ENCODE data around the gene XKR7.

Gene XKR7

DNA sequence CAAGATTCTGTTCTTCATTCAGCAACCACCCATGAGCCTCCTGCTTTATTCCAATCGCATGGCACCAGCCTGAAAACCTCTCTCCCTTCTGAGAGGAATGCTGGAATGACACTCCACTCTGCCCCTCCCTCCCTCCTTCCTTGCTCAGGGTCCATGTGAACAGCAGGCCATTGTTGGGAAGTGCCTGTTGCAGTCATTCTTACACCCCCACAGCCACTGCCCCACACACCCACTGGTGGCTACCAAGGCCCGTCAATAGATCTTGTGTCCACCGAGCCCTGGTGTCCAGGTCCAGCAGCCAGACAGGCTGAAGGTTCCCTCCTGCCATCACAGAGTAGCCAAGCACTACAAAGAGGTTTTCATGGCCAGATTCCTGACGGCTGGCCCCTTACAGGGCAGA is 22.6 kb upstream of the XKR7 start:
- DNase-seq: no peak

DNA sequence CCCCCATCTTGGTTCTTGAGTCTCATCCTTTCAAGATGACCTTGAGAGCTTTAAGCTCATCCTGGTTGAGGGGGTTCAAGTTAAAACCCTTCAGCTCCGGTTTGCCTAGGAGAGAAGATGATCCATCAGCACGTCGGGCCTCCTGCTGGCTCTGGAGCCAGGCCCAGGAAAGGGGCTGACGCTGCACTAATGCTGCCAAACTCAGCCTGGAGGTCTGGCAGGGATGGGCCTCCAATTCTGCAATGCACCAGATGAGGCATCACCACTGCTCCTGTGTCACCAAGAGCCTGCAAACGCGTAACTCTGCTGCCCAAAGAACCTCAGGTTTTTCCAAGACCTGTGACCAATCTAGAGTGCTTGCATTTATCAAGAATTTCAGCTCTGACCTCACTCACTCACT is 22.2 kb upstream of the XKR7 start:
- no peak for DNase-seq

DNA sequence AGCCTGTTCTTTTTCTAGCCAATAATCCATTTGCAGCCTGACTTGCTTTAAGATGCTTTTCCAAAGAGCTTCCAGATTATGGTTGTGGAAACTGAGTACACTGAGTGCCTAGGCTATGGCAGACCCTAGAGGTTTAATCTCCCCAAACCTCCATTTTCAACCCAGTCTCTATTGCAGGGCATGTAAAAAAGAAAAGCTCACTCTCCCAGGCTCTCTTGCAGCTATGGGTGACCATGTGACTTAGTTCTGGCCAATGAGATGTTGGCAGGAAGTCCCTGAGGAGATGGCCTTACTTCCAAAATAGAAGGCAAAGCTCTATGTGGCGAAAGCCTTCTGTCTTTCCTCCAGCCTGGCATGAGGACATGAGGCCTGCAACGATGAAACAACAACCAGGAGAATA is 19.9 kb upstream of the XKR7 start:
- DNase-seq: no peak

DNA sequence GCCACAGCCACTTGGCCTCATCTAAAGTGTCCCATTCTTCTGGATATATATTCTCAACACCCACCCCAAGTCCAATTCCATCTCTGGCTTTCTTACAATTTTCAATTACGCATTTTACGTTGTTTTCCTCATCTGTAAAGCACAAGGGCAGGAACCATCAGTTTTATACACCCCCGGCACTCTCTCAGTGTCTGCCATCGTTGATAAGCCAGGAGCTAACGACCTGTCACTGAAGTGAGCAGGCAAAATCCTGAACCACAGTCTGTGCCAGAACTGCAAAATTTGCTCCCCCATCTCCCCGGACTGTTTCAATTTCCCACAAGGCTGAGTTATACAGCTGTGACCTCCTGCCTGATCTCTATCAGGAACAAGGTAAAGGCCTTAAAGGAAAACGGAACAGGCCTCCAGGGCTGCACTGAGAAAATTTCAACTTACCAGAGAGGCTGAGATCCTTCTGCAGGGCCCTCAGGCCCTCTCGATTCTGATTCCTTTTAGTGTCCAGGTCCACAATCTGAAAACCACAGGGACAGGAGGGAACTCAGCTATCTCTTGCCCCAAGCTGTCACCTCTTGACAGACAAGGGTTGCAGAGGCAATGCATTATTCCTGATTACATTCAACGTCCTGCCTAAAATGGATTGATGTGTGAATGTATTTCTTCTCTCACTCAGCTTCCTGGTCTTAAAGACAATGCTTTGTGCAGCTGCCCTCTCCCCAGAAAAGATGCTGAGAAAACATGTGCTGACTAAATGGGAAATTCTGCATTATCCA is 17.9 kb upstream of the XKR7 start:
- DNase-seq: no peak

DNA sequence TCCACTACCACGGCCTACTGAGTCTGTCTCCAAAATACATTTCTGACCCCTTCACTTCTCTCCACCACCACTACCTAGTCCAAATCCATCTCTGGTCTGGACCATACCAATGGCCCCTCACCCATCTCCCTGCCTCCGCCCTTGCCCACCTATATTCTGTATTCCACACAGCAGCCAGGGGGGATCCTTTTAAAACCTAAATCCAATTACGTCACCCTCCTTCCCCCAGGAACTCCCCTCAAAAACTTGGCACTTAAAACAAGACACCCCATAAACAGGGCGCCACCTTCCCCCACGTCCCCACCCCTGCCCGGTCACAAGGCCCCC is 16.8 kb upstream of the XKR7 start:
- DNase-seq: no peak

DNA sequence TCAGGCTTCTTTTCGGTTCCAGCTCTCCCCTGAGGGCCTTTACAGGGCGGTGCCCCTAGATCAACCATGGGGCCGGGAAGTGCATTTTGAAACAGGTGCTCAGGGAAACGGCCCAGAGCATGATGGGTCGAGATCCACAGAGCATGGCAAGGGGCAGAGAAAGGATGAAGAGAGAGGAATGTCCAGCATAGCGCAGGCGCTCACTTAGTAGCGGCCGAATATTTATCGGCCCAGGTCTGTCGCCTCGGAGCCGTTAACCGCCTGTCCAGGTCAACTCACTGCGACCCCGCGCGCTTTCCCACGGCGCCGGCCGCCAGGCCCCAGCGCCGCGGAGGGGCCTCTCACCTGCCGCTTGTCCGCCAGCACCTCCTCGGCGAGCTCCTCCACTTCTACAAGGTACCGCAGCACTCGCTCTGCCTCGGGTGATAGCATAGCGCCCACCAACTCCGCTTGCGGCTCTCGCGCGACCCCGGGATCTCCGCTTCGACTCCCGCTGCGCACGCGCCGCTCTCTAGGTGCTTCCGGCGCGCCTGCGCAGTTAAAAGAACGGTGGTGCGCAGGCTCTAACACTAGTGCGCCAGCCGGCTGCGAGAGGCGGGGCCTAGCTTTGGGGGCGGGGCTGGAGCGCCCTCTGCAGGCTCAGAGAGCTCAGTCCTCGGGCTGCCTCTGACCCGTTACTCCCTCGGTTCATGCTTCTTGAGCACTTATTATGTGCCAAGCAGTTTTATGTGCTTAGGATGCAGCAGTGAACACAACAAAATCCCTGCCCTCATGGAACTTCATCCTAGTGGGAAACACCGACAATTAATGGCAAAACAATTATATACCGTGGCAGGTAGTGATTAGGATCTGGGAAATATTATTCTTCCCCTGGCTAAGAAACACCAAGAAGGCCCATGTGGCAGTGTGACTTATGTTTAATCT is 16.2 kb upstream of the XKR7 start, which contains the start of gene PDRG1:
Gene PDRG1 (minus strand): TSS at position 517 of the 924 bp plus-strand sequence. CDS start 85 bp downstream, at position 432.
- peak; percentile 98 for DNase-seq

DNA sequence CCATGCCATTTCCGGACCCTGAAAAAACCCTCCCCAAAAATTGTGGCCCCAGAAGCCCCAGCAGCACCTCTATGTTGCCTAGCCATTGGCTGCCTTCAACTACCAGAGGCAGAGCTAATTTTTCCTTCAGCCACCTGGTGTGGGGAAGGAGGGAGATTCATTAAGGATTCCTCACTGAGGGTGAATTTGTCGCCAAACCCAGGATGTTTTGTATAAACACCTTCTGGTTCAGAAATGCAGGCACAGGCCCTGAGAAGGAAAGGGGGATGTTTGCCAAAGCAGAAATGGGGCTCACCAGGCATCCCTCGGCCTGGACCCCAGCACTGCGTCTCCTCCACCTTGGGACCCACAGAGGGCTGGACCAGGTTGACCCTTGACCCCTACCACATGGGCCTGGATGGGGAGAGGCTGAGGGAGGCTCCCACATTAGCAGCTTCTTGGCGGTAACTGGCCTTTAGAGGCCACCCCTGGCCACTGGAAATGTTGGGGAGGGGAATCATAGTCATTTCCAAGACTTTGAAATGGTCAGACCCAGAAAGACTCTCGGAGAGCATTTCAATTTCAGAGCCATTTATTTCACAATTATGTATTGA is 14.3 kb upstream of the XKR7 start:
- DNase-seq: no peak

DNA sequence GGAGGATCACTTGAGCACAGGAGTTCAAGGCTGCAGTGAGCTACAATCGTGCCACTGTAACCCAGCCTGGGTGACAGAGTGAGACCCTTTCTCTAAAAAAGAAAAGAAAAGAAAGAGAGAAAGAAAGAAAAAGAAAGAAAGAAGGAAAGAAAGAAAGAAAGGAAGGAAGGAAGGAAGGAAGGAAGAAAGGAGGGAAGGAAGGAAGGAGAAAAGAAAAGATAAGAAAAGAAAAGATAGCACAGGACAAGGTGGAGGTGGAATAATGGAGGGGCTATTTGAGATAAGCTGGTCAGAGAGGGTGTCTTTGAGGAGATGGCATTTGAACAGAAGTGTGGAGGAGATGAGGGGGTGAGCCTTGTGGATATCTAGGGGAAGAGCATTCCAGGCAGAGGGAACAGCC is 13.5 kb upstream of the XKR7 start:
- no peak for DNase-seq

DNA sequence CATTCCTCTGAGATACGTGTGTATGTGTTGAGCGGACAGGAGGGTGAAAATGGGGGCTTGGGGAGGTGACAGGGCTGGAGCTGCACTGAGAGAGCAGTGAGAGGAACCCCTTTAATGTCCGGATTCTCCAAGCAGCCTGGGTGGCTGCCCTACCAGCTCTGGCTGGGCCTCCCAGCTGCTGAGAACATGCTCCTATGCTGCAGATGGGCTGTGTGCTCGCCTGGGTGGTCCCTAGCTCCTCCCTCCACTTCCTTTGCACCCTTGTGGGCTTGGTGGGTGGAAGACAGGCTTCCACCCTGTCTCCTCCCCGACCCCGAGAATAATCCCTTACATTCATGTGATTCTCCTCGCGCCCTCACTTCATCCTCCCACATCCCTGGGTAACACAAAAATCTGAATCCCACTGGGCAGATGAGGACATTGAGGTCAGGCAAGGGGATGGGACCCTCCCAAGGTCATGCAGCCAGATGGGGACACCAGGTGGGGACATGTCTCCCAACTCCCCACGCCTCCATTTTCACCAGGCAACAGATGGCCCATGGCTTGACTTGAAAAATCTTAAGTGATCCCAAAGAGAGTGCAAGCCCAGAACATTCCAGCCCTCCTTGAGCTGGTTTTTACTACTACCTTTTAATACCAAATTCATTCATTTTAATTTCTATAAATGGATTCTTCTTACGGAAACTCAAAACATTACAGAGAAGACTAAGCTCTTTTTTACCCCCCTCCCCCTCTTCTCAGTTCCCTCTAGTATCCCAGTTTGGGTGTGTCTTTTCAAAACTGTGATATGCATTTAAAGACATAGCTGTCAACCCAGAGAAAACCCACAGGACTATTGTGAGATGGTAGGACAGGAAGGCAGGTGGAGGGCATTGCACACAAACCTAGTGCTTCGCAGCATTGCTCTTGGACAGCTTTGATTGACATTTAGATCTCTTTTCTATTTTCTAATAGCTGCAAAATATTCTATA is 11.1 kb upstream of the XKR7 start:
- peak; percentile 43 for DNase-seq

DNA sequence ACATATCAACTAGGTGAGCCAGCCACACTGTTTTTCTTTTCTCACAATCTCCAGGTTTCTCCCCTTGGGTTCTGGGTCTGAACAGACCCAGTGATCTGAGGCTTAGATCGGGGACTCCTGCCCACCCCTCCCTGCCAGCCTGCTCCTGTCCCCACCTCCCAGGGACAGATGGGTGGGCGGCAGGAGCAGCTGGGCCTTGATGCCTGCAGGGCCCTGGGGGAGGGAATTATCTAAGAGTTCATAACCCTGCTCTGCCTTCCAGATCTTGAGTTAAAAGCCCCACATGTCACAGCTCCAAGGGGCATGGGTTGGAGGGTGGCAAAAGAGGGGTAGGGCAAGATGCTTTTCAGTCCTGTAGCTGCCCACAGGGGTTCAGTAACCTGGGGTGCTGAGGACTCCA is 5.2 kb upstream of the XKR7 start:
- no peak for DNase-seq

DNA sequence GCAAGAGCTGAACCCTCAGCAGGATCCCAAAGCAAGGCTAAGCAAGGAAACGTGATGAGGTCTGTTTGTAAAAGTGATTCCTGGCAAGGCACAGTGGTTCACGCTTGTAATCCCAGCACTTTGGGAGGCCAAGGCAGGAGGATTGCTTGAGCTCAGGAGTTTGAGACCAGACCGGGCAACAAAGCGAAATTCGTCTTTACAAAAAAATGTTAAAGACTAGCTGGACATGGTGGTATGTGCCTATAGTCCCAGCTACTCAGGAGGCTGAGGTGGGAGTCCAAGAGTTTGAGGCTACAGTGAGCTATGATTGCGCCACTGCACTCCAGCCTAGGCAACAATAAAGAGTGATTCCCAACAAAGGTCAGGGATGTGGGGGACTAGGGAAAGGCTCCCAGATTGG is 4.1 kb upstream of the XKR7 start:
- no peak for DNase-seq

DNA sequence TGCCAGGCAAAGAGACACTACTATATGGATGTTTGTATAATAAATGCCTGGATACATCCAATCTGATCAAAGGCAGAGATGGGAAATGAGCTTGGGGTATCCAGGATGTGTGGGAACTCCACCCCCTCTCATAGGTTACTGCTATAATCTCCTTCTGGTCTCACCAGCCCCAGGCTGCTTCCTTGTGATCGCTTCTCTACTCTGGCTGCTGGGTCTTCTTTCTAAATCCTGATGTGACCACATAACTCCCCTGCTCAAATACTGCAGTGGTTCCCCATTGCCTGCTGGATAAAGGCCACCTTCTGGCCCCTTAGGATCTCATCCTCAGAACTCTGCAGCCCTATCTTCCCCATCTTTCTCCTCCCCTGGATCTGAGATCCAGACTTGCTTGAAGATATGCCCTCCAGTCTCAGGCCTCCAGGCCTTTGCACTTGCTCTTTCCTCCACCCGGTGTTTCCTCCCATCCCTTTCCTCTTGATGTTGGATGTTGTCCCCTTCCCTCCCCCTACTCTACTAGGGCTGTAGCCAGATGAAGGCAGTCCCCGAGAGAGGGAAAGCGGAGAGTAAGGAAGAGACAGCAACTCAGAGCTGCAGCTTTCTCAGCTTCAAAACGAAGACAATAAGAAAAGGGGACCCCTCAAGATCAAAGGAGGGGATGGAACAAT is 828 bp upstream of the XKR7 start:
- DNase-seq: no peak

DNA sequence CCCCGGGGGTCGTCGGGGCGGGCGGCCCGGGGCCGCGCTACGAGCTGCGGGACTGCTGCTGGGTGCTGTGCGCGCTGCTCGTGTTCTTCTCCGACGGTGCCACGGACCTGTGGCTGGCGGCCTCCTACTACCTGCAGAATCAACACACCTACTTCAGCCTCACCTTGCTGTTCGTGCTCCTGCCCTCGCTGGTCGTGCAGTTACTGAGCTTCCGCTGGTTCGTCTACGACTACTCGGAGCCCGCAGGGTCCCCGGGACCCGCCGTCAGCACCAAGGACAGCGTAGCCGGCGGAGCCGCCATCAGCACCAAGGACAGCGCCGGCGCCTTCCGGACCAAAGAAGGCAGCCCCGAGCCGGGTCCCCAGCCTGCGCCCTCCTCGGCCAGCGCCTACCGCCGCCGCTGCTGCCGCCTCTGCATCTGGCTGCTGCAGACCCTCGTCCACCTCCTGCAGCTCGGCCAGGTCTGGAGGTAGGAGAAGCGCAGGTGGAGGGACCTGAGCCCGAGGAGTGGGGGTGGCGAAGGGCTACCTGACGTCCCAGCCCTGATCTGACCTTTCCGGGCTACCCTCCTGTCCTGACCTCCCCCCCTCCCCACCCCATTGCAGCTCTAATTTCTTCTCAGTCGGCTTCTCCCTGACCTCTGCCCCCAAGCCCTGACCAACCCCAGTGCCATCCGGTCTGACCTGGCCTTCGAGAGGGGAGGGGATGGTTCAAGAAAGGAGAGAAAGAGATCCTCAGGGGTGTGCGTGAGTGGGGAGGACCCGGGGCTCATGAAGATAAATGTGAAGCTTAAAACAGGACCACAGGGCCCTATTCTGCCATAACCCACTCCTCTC is 558 bp downstream of the XKR7 start:
- DNase-seq: peak; percentile 86

DNA sequence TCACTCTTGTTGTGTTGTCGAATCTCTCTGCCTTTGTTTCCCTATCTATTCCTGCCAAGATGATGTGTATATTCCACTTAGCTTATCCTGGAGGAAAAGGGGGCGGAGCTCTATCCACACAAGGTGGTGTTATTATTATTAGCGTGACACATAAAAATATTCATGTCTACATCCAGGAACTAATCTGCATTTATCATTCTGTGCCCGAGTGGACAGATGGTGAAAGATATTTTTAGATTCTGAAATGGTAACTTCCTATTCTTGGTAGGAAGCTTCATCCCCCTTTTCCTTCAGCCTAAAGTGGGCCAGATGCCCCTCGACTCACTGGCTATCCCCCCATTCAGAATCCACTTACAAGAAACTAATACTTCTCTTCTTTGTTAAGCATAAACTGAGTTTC is 2.0 kb downstream of the XKR7 start:
- no peak for DNase-seq

DNA sequence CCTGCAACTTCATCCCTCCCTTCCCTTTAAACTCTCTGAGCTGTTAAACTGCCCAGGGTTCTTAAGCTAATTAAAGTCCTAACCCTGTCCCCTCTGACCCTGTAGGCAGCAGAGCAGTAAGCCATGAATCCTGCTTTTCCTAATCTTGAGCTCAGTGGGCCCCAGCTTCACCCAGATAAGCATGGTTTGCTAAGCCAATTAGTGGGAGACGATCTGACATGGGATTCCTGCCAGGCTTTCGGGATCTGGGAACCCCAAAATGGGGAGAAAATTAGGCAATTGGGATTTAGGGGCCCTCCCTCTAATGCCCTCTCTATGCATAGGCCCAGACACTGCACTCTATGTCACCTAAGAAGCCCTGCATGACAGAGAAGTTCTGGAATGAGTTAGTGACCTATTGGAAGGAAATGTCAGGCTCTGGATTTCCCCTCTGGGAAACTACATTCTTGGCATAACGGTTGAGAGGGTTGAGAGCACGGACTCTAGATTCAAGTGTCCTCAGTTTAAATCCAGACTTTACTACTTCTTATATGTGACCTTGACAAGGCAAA is 4.6 kb downstream of the XKR7 start:
- no peak for DNase-seq

DNA sequence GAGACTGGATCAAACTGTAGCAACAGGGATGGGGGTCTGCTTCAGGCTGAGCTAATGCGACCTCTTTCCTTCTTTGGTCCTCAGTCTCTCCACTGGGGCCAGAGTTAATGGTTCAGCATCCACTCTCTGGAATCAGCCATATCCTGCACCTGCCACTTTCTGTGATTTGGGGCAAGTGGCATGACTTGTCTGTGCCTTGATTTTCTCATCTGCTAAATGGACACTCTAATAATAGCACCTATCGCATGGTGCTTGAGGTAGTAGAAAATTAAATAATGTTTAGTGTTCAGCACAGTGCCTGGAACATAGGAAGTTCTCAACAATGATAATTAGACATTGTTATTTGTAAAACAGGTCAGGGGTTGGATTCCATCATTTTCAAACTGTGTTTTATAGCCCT is 6.3 kb downstream of the XKR7 start:
- no peak for DNase-seq

DNA sequence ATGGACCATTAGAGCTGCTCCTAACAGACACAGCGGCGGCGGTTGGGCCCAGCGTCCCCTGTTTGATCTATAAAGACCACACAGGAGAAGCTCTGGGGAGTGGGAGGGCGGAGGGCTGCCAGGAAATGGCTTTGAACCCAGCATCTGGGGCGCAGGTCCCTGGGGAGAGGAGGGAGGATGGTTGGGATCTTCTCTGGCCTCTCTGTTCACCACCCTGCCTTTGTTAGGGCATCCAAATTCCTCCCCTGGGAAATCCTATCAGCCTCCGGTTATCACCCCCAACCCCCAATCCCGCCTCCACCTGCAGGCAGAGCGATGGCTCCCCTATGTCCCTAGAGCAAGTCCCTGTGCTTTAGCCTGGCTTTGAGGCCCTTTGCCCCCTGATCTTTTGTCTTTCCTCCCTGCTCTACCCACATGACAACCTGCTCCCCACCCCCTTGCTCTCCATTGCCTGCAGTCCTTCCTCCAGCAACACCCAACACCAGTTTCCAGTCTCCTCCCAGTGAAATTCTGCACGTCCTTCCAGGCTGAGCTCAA is 7.1 kb downstream of the XKR7 start:
- DNase-seq: no peak

DNA sequence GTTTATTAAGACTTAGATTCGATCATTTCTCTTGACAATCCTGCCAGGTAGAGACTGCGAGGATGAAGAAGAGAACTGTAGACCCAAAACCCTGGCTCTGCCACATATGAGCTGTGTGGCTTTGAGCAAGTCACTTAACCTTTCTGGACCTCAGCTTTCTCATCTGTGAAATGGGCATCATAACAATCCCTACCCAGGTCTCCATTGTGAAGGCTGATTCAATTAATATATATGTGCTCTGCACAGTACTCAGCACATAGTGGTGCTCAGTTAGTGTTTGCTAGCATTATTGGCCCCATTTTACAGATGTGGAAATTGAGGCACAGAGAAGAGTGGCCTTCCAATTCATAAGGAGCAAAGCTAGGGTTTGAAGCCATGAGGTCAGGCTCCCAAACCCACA is 7.9 kb downstream of the XKR7 start:
- no peak for DNase-seq

DNA sequence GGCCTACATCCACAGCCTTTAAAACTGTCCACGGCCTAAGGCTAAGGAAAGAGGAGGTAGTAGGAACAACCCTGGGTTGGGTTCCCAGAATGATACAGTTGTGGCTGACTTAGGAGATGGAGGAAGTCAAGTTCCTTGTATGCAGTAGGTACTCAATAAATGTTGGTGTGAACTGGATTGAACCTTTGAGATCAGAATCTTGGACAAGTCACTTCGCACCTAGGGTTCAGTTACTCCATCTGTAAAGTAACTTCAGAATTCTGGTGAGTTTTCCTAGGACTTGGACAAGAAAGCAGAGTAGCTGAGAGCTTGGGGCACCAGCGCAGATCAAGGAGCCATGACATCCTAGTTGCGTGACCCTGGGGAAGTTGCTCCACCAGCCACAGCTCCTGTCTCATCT is 9.1 kb downstream of the XKR7 start:
- DNase-seq: no peak

DNA sequence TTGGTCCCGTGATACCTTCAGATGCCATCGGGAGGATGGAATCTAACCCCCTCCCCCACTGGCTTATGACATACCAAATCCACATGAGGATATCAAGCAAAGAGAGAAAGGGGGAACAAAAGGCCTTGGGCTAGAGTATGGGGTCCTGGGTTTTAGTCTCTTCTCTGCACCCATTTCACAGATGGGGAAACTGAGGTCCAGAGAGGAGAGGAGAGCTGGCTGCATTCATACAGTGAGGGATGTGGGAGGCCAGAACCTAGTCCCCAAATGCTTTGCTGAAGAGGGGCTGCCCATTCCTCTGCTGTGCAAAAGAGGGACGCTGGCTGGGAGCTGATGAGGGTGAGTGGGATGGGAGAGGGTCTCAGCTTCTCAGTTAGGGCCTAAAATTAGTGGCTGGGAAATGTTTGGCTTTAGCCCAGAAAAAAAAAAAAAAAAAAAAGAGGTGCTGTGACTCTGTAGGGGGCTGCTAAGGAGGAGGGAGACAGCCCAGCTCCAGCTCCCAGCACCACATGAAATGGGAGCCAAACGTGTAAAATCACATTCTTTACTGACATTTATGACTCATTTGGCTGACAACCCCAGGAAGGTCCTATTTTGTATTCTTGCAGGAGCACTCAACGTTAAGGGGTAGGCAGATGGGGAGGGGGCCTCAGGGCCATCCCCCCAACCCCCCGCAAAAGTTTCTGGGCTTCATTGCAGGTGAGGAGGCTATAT is 11.9 kb downstream of the XKR7 start:
- DNase-seq: no peak
